Measurements from ENCODE around the gene ACHE. TPM values are rescaled to one million over a fixed set of nuclear protein-coding genes. Genes with fewer than 3 reads are reported as not detected.

Gene ACHE
- total RNA-seq, 1 donor from 2014 or later = not detected

DNA sequence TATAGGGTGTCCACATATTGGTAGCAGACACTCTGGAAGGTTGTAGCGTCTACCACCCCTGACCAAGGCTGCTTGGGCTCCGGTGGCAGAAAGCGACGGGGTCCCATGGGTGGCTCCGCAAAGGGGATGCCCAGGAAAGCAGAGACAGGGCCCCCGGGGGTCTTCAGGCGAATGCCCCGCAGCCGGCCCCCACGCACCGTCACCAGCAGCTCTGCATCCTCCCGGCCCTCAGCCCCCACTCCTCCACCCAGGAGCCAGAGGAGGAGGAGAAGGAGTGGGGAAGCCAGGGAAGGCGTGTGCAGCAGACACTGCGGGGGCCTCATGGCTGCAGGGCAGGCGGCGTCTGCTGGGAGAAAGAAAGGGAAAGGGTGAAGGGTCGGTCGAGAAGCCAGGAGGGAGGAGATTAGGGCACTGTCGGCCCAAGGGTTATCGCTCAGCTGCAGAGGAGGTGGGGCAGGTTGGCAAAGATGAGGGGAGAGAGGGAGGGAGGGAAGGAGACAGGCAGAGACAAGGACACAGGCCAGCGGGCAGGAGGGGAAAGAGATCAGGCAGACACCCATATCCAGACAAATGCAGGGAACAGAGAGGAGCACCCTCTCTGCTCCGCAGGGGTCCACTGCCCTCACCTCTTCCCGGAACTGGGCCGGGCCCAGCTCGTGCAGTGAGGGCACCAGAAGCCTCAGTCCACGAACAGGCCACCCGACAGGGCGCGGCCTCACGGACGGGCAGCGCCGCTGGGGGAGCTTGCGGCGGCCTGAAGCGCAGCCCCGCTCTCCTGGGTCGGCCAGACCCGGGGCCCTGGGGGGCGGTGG, 1.6 kb downstream of the ACHE start:
- peak; percentile 51 for DNase-seq (ENCODE audit: low spot score)

DNA sequence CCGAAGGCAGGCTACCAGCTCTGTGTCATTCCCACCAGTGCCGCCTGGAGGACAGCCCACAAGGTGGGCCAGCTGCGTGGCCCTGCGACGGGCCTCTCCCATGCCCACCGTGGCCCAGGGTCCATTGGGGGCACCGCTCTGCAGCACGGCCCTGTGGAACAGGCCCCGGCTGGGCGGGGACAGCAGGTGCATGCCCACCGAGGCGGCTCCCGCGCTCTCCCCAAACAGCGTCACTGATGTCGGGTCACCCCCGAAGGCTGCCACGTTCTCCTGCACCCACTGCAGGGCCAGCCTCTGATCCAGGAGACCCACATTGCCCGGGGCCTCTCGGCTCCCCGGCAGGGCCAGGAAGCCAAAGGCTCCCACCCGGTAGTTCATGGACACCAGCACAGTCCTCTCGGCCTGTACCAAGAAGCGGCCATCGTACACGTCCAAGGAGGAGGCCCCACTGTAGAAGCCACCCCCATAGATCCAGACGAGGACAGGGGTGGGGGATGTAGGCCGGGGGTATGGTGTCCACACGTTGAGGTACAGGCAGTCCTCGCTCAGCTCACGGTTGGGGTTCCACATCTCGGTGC, 2.3 kb downstream of the ACHE start:
- Histone ChIP-seq H4K20me1 (ENCODE audit: low read depth) (peaks cover 12% of the 10 kb centered on the region), H3K36me3 (no peaks in the 10 kb centered on the region), H3K4me3 (no peak overlapping the region), H3K27me3 (peaks cover 34% of the 10 kb centered on the region), H2AFZ (replicated peaks) (no peak overlapping the region), H3K9me3 (ENCODE audit: low read depth) (no peaks in the 10 kb centered on the region), H3K79me2 (ENCODE audit: low read depth) (peaks cover 8% of the 10 kb centered on the region), H3K9ac (no peak overlapping the region), H3K4me1 (peaks cover 17% of the 10 kb centered on the region), H3K4me2 (no peak overlapping the region), H3F3A (ENCODE audit: low read depth) (peaks cover 34% of the 10 kb centered on the region), H3K27ac (no peak overlapping the region)
- Mint-ChIP-seq H3K36me3 (peaks cover 2% of the 10 kb centered on the region), H3K27ac (no peak overlapping the region), H3K4me1 (peaks cover 31% of the 10 kb centered on the region), H3K27me3 (ENCODE audit: insufficient read depth, low read depth) (peaks cover 26% of the 10 kb centered on the region), H3K9me3 (no peaks in the 10 kb centered on the region), H3K4me3 (peak overlapping the region; percentile 1)
- TF ChIP-seq CTCF (IDR thresholded peaks at IDR 0.05) = no peak
- no peak for TF ChIP-seq EZH2phosphoT487 (IDR thresholded peaks at IDR 0.05)
- no peak for TF ChIP-seq EZH2 (IDR thresholded peaks at IDR 0.05)
- DNase-seq (ENCODE audit: low spot score) = no peak

More for the DNA sequence above, 1.6 kb downstream of the ACHE start:
- Histone ChIP-seq H3K9me3 (ENCODE audit: low read depth) (no peaks in the 10 kb centered on the region), H4K20me1 (ENCODE audit: low read depth) (peaks cover 5% of the 10 kb centered on the region), H3K79me2 (ENCODE audit: low read depth) (peaks cover under 1% of the 10 kb centered on the region), H3K4me1 (peaks cover 10% of the 10 kb centered on the region), H3F3A (ENCODE audit: low read depth) (peaks cover 27% of the 10 kb centered on the region), H3K36me3 (no peaks in the 10 kb centered on the region), H3K27ac (no peak overlapping the region), H3K4me3 (peak overlapping the region; percentile 51), H3K27me3 (peaks cover 34% of the 10 kb centered on the region), H2AFZ (replicated peaks) (no peak overlapping the region), H3K9ac (no peak overlapping the region), H3K4me2 (peak overlapping the region; percentile 86)
- H3K4me1 Mint-ChIP-seq = peaks cover 27% of the 10 kb centered on the region
- no peaks in the 10 kb centered on the region for H3K36me3 Mint-ChIP-seq
- TF ChIP-seq EZH2phosphoT487 (IDR thresholded peaks at IDR 0.05) (no peak), CTCF (IDR thresholded peaks at IDR 0.05) (no peak), EZH2 (IDR thresholded peaks at IDR 0.05) (no peak)
- peak overlapping the region; percentile 69 for H3K4me3 Mint-ChIP-seq
- peaks cover 29% of the 10 kb centered on the region for H3K27me3 Mint-ChIP-seq (ENCODE audit: insufficient read depth, low read depth)
- peak overlapping the region; percentile 90 for H3K27ac Mint-ChIP-seq
- H3K9me3 Mint-ChIP-seq = no peaks in the 10 kb centered on the region

GRCh38 chr7:100892364-100893317, 3.0 kb downstream of the ACHE start:
- H3K27me3 Mint-ChIP-seq (ENCODE audit: insufficient read depth, low read depth) = peaks cover 20% of the 10 kb centered on the region
- Histone ChIP-seq H4K20me1 (ENCODE audit: low read depth) (peaks cover 20% of the 10 kb centered on the region), H3K79me2 (ENCODE audit: low read depth) (peaks cover 11% of the 10 kb centered on the region), H3K4me2 (no peak overlapping the region), H3K4me1 (peaks cover 18% of the 10 kb centered on the region), H3K36me3 (no peaks in the 10 kb centered on the region), H3K27ac (no peak overlapping the region), H3K27me3 (peaks cover 29% of the 10 kb centered on the region), H3K9me3 (ENCODE audit: low read depth) (no peaks in the 10 kb centered on the region), H2AFZ (replicated peaks) (no peak overlapping the region), H3K4me3 (no peak overlapping the region), H3F3A (ENCODE audit: low read depth) (peaks cover 38% of the 10 kb centered on the region), H3K9ac (no peak overlapping the region)
- no peak overlapping the region for H3K27ac Mint-ChIP-seq
- no peaks in the 10 kb centered on the region for H3K9me3 Mint-ChIP-seq
- DNase-seq (ENCODE audit: low spot score) = no peak
- peaks cover 7% of the 10 kb centered on the region for H3K36me3 Mint-ChIP-seq
- H3K4me3 Mint-ChIP-seq = peak overlapping the region; percentile 20
- H3K4me1 Mint-ChIP-seq = peaks cover 35% of the 10 kb centered on the region
- TF ChIP-seq EZH2phosphoT487 (IDR thresholded peaks at IDR 0.05) (no peak), EZH2 (IDR thresholded peaks at IDR 0.05) (no peak), CTCF (IDR thresholded peaks at IDR 0.05) (no peak)
